GM21515 (cell line): ENCODE data around the gene CEP63.

Source experiments
- ATAC-seq: cut with Tn5 transposase; IDR thresholded peaks from one replicate; pipeline ENCODE4 v1.9.1; 2021; ENCODE audit not compliant: unreplicated experiment

Gene CEP63

GRCh38 chr3:134623615-134624245 lies 137.9 kb downstream of the CEP63 start:
- ATAC-seq: no peak
